Astrocyte of the spinal cord (primary cell): ENCODE measurements around the gene MAGI2.

Experiments used
- DNase-seq: peaks from one replicate; pipeline ENCODE4 v3.0.0; 2011; ENCODE audit warnings: low read depth, low spot score
- H3K4me3 ChIP-seq: 2 replicates; pipeline ENCODE4 v1.5.1; 2011; ENCODE audit warnings: low read depth, mild to moderate bottlenecking, low read length, moderate library complexity
- in situ Hi-C: cut with HindIII; loops from 2 replicates; pipeline ENCODE4 v1.10.0; 2017; ENCODE audit warnings: low sequenced_read_pairs
- TF ChIP-seq, protein P1 (sequence below): IDR thresholded peaks from 2 replicates; pipeline ENCODE4 v1.5.1; 2012; ENCODE audit warnings: low read depth, mild to moderate bottlenecking, low read length, inconsistent platforms

The MAGI2 gene

DNA sequence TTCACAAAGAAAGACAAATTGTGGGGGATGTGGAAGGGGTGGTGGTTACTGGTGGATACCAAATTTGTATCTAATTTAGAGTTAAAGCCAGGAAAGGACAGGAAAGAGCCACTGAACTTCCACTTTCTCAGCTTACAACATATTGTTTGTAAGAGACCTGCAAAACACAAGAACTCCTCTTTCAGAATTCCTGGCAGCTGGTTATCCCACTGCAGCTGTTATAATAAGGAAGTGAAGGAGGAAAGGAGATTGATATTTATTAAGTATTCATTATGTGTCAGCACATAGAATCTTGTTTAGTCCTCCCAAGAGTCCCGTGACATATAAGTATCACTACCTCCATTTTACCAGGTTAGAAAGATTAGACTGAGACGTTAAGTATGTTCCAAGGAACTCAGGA, 1173.2 kb downstream of the MAGI2 start:
- in situ Hi-C loops, result no loop called here
- DNase-seq, result no peak
- TF ChIP-seq, protein P1, sequence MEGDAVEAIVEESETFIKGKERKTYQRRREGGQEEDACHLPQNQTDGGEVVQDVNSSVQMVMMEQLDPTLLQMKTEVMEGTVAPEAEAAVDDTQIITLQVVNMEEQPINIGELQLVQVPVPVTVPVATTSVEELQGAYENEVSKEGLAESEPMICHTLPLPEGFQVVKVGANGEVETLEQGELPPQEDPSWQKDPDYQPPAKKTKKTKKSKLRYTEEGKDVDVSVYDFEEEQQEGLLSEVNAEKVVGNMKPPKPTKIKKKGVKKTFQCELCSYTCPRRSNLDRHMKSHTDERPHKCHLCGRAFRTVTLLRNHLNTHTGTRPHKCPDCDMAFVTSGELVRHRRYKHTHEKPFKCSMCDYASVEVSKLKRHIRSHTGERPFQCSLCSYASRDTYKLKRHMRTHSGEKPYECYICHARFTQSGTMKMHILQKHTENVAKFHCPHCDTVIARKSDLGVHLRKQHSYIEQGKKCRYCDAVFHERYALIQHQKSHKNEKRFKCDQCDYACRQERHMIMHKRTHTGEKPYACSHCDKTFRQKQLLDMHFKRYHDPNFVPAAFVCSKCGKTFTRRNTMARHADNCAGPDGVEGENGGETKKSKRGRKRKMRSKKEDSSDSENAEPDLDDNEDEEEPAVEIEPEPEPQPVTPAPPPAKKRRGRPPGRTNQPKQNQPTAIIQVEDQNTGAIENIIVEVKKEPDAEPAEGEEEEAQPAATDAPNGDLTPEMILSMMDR, result no peak
- no peak overlapping the region for H3K4me3 ChIP-seq

DNA sequence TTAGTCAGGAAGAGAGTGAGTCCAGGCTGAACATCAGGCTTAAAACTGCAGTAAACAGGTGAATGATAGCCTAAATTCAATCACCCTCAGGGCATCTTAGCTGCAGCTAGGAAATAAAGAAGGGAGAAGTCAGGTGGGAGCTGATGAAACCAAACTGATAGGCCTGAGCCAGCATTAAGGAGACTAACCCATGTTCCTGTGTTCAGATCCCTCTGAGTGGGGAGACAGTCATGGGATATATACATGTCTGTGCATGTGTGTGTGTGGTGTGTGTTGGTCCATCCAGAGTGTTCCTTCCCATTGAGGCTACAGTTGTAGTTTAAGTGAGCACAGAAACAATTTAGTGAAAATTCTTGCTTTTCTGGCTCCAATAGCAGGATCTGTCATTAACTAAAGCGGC, 1174.0 kb downstream of the MAGI2 start:
- TF ChIP-seq, protein P1, result no peak
- DNase-seq, result no peak
- in situ Hi-C loops, result no loop called here
- H3K4me3 ChIP-seq, result no peak overlapping the region

DNA sequence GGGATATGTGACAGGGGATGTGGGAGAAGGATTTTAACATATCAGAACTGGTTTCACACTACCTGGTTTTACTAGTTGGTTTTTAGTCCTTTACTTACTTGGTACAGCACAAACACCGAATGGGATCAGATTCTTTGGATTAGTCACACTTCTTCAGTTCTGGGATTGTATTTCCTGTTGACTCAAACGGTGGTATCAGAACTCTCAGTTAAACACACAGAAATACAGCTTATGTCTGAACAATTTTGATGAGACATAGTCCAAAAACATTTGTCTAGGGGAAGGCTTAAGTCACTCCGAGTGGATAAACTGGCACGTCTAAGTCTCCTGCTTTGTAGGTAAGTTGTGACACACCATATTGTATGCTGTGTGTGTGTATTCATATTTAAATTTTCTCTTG, 1174.4 kb downstream of the MAGI2 start:
- in situ Hi-C loops, result no loop called here
- TF ChIP-seq, protein P1, result no peak
- peak; percentile 78 for DNase-seq
- H3K4me3 ChIP-seq, result no peak overlapping the region

DNA sequence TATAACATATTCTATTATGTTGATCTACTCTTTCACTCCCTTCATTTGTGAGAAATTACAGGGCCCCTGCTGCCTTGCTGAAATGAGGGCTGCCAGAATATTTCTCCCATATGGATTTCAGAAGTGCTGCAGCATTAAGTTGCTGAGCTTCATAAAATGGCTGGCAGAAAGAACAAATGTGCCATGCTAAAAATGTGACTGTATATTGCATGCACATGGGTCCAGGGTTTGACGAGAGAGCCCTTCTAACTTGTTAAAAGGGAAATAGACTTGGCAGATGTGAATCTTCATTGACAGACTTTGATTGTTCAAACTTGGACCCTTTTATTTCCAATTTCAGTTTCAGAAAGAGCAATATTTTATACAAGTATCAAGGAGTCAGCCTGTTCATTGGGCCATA, 1186.3 kb downstream of the MAGI2 start:
- TF ChIP-seq, protein P1, result no peak
- DNase-seq, result no peak
- H3K4me3 ChIP-seq, result no peak overlapping the region
- in situ Hi-C loops, result no loop called here

DNA sequence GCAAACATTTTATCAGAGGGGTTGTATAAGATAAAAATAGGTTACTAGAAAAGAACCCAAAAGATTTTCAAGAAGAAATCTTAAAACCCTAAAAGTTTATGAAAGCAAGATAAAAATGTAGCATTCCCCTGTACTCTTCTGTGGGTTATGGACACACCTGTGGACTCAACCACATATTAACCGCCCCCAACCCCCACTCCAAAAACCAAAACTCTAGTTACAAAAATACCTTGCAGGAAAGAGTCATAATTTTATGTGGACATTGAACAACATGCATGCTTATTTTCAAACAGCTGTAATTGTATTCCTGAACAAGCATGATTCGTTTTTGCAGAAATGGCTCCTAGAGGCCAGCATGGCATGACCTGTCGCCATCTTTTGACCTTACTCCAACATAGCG, 1188.0 kb downstream of the MAGI2 start:
- in situ Hi-C loops, result no loop called here
- TF ChIP-seq, protein P1, result no peak
- no peak overlapping the region for H3K4me3 ChIP-seq
- no peak for DNase-seq

DNA sequence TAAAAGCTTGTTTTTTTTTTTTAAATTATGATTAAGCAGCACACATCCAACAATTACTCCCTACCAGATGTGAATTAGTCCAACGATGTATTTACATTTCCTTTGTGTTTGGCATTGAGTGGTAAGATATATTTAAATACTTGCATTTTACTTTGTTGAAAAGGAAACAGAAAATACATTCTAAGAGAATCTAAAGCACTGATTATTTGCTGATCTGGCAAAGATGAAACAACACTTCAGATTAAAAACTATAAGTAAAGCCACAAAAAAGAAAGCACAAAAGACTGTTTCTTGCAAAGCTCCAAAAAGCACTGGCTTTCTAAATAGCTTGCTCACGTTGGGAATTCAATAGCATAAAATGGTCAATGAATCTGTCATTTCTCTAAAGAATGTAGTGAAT, 1188.4 kb downstream of the MAGI2 start:
- in situ Hi-C loops, result no loop called here
- TF ChIP-seq, protein P1, result no peak
- H3K4me3 ChIP-seq, result no peak overlapping the region
- DNase-seq, result no peak

DNA sequence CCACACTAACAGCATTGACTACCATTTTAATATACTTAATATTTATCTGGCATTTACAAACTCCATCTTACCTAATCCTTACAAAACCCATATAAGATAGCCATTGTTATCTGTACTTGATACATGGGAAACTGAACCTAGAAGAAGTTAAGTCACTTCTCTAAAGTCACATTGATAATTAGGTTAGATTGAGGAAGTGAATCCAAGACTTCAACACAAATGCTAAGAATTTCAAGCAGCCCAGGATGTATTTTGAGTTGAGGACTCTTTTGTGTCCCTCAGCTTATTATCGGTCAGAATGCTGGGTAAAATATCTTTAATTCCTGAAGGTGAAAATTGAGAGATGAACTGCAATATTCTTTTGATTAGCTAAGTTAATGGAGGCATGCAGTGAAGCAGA, 1189.4 kb downstream of the MAGI2 start:
- DNase-seq, result no peak
- TF ChIP-seq, protein P1, result no peak
- no peak overlapping the region for H3K4me3 ChIP-seq
- in situ Hi-C loops, result no loop called here
